ENCODE measurements around the gene DCTN3. TPM values are rescaled to one million over a fixed set of nuclear protein-coding genes. Genes with fewer than 3 reads are reported as not detected.

Gene DCTN3
- total and polyA plus RNA-seq, 2 of the 4 experiments (the other 2 are of a cell fraction), result 122 to 183 TPM

DNA sequence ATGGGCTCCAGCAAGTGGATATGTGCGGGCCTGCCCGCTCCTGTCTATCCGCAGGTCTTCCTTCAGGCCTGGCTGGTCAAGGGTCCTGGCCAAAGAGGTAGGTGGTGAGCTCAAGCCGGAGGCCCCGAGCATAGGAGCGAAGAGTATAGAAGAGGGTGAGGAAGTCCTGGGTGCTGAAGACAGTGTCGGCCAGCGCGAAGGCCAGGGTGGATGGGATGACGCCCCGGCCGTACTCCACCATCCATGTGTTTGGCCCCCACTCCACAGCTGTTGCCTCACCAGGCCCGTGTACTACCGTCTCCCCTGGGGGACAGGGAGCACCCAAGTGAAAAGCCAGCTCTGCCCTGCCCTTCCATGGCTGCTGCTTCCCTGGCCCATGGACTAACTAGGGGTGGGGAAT, 15.3 kb upstream of the DCTN3 start:
- Histone ChIP-seq H3K9ac (ENCODE audit: low read depth, low read length) (no peak overlapping the region), H2AFZ (replicated peaks; ENCODE audit: low read length, poor library complexity) (no peak overlapping the region), H3K23ac (ENCODE audit: low read depth, low read length) (no peak overlapping the region), H2BK20ac (ENCODE audit: low read depth, low read length) (no peak overlapping the region), H3K36me3 (ENCODE audit: control insufficient read depth, insufficient read depth, low read length) (peaks cover 6% of the 10 kb centered on the region), H3K14ac (replicated peaks; ENCODE audit: low read depth, low read length) (no peak overlapping the region), H3K79me1 (ENCODE audit: low read depth in 1 of 2, low read length in 2 of 2) (peaks cover 13 to 36% of the 10 kb centered on the region in 2 experiments), H3K9me3 (ENCODE audit: control insufficient read depth, insufficient read depth, low read length) (no peaks in the 10 kb centered on the region), H3K56ac (ENCODE audit: extremely low read depth, insufficient read depth, low read length) (no peak overlapping the region), H2AK5ac (ENCODE audit: low read depth, low read length) (no peak overlapping the region), H2AK9ac (replicated peaks; ENCODE audit: low read depth, low read length, poor library complexity) (no peak overlapping the region), H4K20me1 (ENCODE audit: insufficient read depth, low read length) (peaks cover 9% of the 10 kb centered on the region; the same call in 1 of the 2 replicates), H3K27me3 (ENCODE audit: control insufficient read depth, insufficient read depth, low read length) (peaks cover 7% of the 10 kb centered on the region), H4K5ac (ENCODE audit: low read depth, low read length) (no peak overlapping the region), H3K27ac (ENCODE audit: insufficient read depth, low read length) (no peak overlapping the region), H4K8ac (ENCODE audit: low read depth in 2 of 2, low read length in 2 of 2) (no peak overlapping the region), H3K9me1 (ENCODE audit: insufficient read depth, low read length) (peaks cover 13% of the 10 kb centered on the region; the same call in 1 of the 2 replicates), H2BK5ac (ENCODE audit: low read depth, low read length, poor library complexity, severe bottlenecking) (no peak overlapping the region), H3K4me2 (ENCODE audit: low read depth, low read length) (no peak overlapping the region), H3K4me3 (ENCODE audit: insufficient read depth, low read depth, low read length) (no peak overlapping the region), H2BK120ac (ENCODE audit: low read depth, low read length) (no peak overlapping the region), H4K91ac (ENCODE audit: insufficient read depth, low read depth, low read length) (no peak overlapping the region), H2BK15ac (ENCODE audit: low read depth, low read length) (no peak overlapping the region), H3K4ac (ENCODE audit: low read depth, low read length) (no peak overlapping the region), H3K4me1 (ENCODE audit: control insufficient read depth, insufficient read depth, low read length) (peaks cover 4% of the 10 kb centered on the region), H3K18ac (ENCODE audit: low read depth, low read length) (no peak overlapping the region)
- DNase-seq, result no peak
- dilution Hi-C loops (cut with HindIII; ENCODE audit: low sequenced_read_pairs, unreplicated experiment), result no loop called here
- in situ Hi-C loops (cut with MboI; ENCODE audit: low sequenced_read_pairs), result no loop called here
- intact Hi-C loops (cut with micrococcal nuclease), result no loop called here
- ATAC-seq (ENCODE audit: low read depth), result no peak
- WGBS, 2 experiments (ENCODE audit: extremely low coverage in 2 of 2, insufficient read length in 1 of 2), result 92% methylated on average over 3 of the region's 14 CpGs; no CpG with 5 or more reads in 1 of the 2 experiments
- POLR2A ChIA-PET (ENCODE audit: unreplicated experiment), result no interaction called here
- no peak for TF ChIP-seq RFX5 (IDR thresholded peaks at IDR 0.05; ENCODE audit: low read depth, low read length)
- no peak for TF ChIP-seq MAZ (IDR thresholded peaks at IDR 0.05; ENCODE audit: borderline replicate concordance, low read depth, low read length)
- TF ChIP-seq RCOR1 (IDR thresholded peaks at IDR 0.05; ENCODE audit: insufficient replicate concordance, low read length), result no peak
- TF ChIP-seq SMC3 (IDR thresholded peaks at IDR 0.05; ENCODE audit: low read depth, low read length), result no peak
- no peak for TF ChIP-seq CHD1 (IDR thresholded peaks at IDR 0.05; ENCODE audit: low read depth, low read length)
- no peak for TF ChIP-seq MAFK (IDR thresholded peaks at IDR 0.05; ENCODE audit: low read depth, low read length)
- TF ChIP-seq MXI1 (IDR thresholded peaks at IDR 0.05; ENCODE audit: borderline replicate concordance, low read depth, low read length), result no peak
- TF ChIP-seq POLR2A (IDR thresholded peaks at IDR 0.05; ENCODE audit: low read depth, low read length), result no peak
- CTCF ChIA-PET, result no interaction called here
- BruUV-seq (replicated peaks), result no TSS peak

Data from IMR-90 (cell line).